ENCODE measurements around the gene MTARC1. TPM values are rescaled to one million over a fixed set of nuclear protein-coding genes. Genes with fewer than 3 reads are reported as not detected.

Gene MTARC1
- total and polyA plus RNA-seq, 9 donors = 1.7 to 13.2 (median 4.7) TPM

DNA sequence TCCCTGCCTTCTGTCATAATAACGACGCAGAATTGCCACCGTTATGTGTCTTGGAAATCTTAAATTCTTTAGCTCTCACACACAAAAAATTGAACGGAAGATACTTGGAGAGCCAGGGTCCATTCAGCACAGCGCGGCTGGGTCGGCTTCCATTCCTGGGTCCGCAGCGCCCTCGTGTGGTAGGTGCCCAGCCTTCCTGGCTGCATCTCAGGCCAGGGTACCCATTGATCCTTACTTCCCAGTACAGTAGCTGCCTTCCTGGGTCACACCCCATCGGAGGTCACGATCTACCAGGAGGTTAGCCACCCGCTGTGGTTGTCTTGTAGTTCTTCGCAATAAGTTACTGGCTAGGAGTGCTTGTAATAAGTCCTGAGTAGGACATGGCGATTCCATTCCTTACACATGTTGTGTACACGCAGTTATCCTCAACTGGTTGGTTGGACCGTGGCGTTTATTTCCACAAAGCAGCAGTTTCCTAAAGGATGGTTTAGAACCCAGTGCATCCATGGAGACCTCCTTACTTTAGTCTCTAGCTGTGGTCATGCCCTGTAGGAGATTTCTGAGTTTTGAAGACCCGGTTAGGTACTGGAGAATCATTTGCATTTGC, 9.9 kb upstream of the MTARC1 start:
- DNase-seq = peak; percentile 76 to 90 (median 88)
- no peaks in the 10 kb centered on the region for H3K9me3 ChIP-seq
- TF ChIP-seq, protein P1, sequence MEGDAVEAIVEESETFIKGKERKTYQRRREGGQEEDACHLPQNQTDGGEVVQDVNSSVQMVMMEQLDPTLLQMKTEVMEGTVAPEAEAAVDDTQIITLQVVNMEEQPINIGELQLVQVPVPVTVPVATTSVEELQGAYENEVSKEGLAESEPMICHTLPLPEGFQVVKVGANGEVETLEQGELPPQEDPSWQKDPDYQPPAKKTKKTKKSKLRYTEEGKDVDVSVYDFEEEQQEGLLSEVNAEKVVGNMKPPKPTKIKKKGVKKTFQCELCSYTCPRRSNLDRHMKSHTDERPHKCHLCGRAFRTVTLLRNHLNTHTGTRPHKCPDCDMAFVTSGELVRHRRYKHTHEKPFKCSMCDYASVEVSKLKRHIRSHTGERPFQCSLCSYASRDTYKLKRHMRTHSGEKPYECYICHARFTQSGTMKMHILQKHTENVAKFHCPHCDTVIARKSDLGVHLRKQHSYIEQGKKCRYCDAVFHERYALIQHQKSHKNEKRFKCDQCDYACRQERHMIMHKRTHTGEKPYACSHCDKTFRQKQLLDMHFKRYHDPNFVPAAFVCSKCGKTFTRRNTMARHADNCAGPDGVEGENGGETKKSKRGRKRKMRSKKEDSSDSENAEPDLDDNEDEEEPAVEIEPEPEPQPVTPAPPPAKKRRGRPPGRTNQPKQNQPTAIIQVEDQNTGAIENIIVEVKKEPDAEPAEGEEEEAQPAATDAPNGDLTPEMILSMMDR (IDR thresholded peaks at IDR 0.05) = peak; percentile 58 to 84 (median 68)
- TF ChIP-seq POLR2A (IDR thresholded peaks at IDR 0.05) = no peak
- no peak for TF ChIP-seq EP300 (IDR thresholded peaks at IDR 0.05)
- H3K27me3 ChIP-seq = no peaks in the 10 kb centered on the region
- WGBS, 3 donors = 30 to 33% (median 32%) methylated on average over 19 of the region's 19 CpGs
- H3K4me3 ChIP-seq = no peak overlapping the region
- intact Hi-C loops (cut with DNase I) = loop anchor here in 3 of 4 donors (2.0 to 10.0 kb wide), 3 partner anchors 80 to 562 kb away; no protein-coding TSS in a partner anchor
- H3K36me3 ChIP-seq = no peaks in the 10 kb centered on the region
- no peak overlapping the region for H3K27ac ChIP-seq
- H3K4me1 ChIP-seq (ENCODE audit: insufficient read depth) = no peaks in the 10 kb centered on the region

DNA sequence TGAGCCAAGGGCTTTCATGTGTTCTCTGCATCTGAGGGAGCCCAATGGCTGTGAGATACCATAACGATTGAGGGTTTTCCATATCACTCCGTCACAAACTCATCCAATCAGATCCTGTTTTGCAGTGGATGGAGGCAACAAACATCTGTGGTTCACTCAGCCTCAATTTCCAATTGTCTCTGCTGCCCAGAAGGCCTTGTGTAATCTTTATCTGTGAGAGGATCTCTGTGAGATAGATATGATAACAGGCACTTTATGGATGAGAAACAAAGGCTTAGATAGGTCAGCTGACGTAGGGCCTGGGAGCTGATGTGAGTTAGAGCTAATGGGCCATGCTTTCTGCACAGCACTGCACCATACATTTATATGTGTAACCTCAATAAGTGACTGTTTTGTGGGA, 3.3 kb upstream of the MTARC1 start:
- DNase-seq = no peak
- Histone ChIP-seq H3K27me3 (no peaks in the 10 kb centered on the region), H3K36me3 (no peaks in the 10 kb centered on the region), H3K9me3 (no peaks in the 10 kb centered on the region), H3K27ac (no peak overlapping the region), H3K4me1 (ENCODE audit: insufficient read depth) (peaks cover 8% of the 10 kb centered on the region), H3K4me3 (no peak overlapping the region)
- 86 to 97% (median 96%) methylated on average over 3 of the region's 3 CpGs for WGBS, 3 donors
- intact Hi-C loops (cut with DNase I) = loop anchor here in 1 of 4 donors (5.0 kb wide), 1 partner anchor 101 kb away; no protein-coding TSS in a partner anchor
- TF ChIP-seq POLR2A (IDR thresholded peaks at IDR 0.05) (no peak), EP300 (IDR thresholded peaks at IDR 0.05) (no peak)
- TF ChIP-seq, protein P1 (IDR thresholded peaks at IDR 0.05) = no peak

DNA sequence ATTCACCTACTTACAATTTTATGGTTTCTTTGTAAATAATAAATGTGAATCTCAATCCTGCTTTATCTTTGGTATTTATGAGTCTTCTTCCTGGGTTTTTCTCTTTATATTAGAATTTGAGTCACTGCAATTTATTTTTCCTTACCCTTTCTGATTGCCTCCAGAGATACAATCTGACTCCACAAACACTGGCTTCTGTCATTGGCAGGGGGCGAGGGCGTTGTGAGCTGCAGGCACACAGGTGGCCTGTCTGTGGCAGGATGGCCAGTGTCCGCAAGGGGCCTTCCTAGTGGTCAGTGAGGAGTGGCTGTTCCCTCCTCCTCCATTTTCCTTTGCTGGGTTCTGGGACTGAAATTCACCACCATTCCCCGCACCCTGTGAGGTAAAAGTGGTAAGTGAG, 2.0 kb upstream of the MTARC1 start:
- no peaks in the 10 kb centered on the region for H3K9me3 ChIP-seq
- intact Hi-C loops (cut with DNase I) = loop anchor here in 1 of 4 donors (5.0 kb wide), 1 partner anchor 102 kb away; no protein-coding TSS in a partner anchor
- no peak overlapping the region for H3K4me3 ChIP-seq
- H3K27ac ChIP-seq = no peak overlapping the region
- H3K36me3 ChIP-seq = no peaks in the 10 kb centered on the region
- H3K27me3 ChIP-seq = no peaks in the 10 kb centered on the region
- DNase-seq = no peak
- 95 to 97% (median 95%) methylated on average over 4 of the region's 4 CpGs for WGBS, 3 donors
- TF ChIP-seq, protein P1 (IDR thresholded peaks at IDR 0.05) = no peak
- TF ChIP-seq EP300 (IDR thresholded peaks at IDR 0.05) = no peak
- no peak for TF ChIP-seq POLR2A (IDR thresholded peaks at IDR 0.05)
- H3K4me1 ChIP-seq (ENCODE audit: insufficient read depth) = peaks cover 8% of the 10 kb centered on the region

DNA sequence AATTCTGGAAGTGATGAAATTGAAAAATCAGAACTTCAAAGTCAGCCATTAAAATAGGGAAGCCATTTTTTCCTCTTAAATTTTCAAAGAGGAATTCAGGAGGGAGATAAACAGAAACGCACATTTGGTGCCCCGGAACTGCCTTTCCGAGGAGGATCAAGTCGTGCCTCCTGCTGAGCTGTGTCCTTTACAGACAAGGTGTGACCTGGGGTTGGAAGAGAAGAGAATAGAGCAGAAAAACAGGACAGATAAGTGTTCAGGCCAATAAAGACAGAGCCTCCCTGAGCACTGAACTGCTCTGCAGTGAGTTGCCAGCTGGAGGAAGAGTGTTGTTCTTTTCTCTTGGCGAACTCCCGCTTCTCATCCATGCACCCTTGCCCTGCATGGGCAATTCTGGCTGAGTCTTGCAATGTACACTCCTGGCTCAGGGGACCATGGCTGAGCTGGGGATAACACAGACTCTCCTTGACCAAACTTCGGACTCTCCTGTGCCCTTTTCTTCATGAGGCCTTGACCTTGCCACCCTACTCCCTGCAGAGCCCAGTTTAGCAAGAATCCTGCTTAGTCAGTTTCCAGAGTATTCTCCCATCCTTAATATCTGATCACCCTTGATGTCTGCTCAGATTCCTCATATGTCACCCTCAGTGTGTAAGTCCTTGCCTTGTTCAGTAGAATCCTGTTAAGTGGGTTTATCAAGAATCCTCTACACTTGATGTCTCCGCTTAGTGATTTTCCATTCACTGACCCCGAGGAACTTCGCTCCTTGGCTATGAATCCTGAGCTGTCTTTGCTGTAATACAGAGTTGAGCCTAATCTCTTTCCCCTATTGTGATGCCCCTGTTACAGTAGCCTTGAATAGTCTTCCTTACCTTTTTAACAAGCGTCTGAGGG, 1.3 kb upstream of the MTARC1 start:
- TF ChIP-seq POLR2A (IDR thresholded peaks at IDR 0.05) = no peak
- no peak for TF ChIP-seq EP300 (IDR thresholded peaks at IDR 0.05)
- TF ChIP-seq, protein P1 (IDR thresholded peaks at IDR 0.05) = no peak
- 86 to 89% (median 89%) methylated on average over 11 of the region's 11 CpGs for WGBS, 3 donors
- Histone ChIP-seq H3K27ac (no peak overlapping the region), H3K4me1 (ENCODE audit: insufficient read depth) (peaks cover 8% of the 10 kb centered on the region), H3K27me3 (no peaks in the 10 kb centered on the region), H3K9me3 (no peaks in the 10 kb centered on the region), H3K36me3 (no peaks in the 10 kb centered on the region), H3K4me3 (no peak overlapping the region)
- DNase-seq = no peak
- intact Hi-C loops (cut with DNase I) = no loop called here

Data from ovary (tissue), 9 donors.